GM12864 (cell line): ENCODE data around the gene TCF23.
"Not testable (repeated sequence)": the region's sequence is repeated elsewhere in the genome, so short reads cannot be mapped to it uniquely, and the experiment has no call there.

Experiments used
- DNase-seq: peaks from one replicate; pipeline ENCODE4 v3.0.0-alpha.2; 2011; ENCODE audit warnings: low read depth
- H3K4me3 ChIP-seq: 2 replicates; pipeline ENCODE4 v1.5.1; 2011; ENCODE audit warnings: mild to moderate bottlenecking, low read depth, low read length, control low read depth
- CTCF ChIP-seq: IDR thresholded peaks from 2 replicates; pipeline ENCODE4 v1.5.1; 2011; ENCODE audit warnings: low read depth, mild to moderate bottlenecking, moderate library complexity, low read length, control low read depth, inconsistent platforms; ENCODE audit errors: missing control alignments

The TCF23 gene

GRCh38 chr2:27115519-27115918 is 33.3 kb upstream of the TCF23 start:
- no peak for TF ChIP-seq CTCF
- no peak overlapping the region for H3K4me3 ChIP-seq
- no peak for DNase-seq

DNA sequence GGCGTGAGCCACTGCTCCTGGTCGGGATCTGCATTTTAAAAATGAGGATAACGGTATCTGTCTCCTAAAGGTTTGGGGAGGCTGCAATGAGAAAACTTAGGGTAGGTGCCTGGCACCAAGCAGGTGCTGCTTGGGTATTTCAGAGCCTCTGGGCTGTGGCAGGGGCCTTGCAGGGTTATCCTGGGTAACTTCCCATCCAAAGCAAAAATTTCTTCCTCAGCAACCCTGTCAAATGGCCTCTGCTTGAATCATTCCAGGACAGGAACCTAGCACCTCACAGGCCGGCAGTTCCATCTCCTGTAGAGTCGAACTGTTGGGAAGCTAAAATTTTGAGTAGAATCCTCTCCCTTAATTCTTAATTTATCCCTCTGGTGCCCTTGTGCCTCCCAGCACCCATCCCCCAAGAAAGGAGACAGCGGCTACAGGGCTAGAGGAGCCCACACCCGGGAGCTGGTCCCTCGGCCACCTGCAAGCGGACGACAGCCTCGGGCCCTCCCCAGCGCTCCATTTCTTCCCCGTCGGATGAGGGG is 30.7 kb upstream of the TCF23 start:
- H3K4me3 ChIP-seq, result peak overlapping the region; percentile 40; the same call in 1 of the 2 replicates
- no peak for TF ChIP-seq CTCF
- no peak for DNase-seq

DNA sequence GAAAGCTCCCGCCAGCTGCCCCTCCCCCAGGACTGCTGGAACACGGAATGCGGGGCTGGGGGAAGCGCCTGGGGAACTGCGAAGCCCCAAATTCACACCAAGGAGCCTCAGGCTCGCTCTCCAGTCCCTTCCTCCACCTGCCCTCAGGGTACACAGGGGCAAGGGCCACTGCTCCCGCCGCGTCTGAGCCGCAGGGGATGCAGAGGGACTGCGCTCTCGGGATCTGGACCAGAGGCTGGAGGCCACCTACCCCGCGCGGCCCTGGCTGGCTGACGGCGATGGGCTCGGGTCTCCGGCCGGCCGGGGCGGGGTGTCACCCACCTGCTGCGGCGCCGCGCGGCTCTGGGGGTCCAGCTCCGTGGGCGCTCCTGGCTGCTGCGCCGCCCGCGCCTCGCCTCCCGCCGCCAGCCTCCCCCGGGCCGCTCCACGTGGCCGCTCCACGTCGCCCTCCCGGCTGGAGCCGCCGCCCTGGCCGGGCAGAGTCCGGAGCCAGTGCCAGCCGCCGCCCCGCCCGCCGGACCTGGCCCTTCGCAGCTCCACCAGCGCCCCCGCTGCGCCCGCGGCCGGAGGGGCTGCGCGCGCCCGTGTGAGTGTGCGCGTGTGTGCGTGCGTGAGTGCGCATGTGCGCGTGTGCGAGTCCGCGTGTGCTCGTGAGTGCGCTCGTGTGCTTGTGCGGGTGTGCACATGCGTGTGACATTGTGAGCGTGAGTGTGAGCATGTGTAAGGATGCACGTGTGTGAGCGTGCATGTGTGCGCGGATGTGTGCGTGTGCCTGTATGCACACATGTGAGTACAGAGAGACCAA is 30.1 kb upstream of the TCF23 start, which contains the start of gene CGREF1:
TSS of gene CGREF1 (minus strand) at position 604 of the 805 bp plus-strand sequence. CDS start 14,762 bp downstream, outside the sequence.
- TF ChIP-seq CTCF, result no peak
- H3K4me3 ChIP-seq, result peak within 1 kb of the TSS; percentile 40
- DNase-seq, result no peak

DNA sequence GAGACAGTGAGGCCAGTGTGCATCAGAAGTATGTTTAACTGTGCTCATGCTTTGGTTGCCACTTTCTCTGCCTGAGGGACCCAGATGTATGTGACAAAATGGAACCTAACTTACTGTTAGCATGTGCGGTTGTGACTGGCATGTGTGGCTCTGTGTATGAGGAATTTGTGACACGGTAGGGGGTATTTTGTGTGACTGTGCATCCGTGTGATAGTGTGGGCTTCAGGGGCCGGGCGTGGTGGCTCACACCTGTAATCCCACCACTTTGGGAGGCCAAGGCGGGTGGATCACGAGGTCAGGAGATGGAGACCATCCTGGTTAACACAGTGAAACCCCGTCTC is 29.5 kb upstream of the TCF23 start:
- not testable (repeated sequence) for DNase-seq

GRCh38 chr2:27121906-27122305 is 26.9 kb upstream of the TCF23 start:
- no peak for DNase-seq
- H3K4me3 ChIP-seq, result no peak overlapping the region
- no peak for TF ChIP-seq CTCF

More for the DNA sequence above, 29.5 kb upstream of the TCF23 start:
- peak overlapping the region; percentile 40 for H3K4me3 ChIP-seq

GRCh38 chr2:27122791-27123190 is 26.0 kb upstream of the TCF23 start:
- TF ChIP-seq CTCF, result no peak
- DNase-seq, result no peak
- H3K4me3 ChIP-seq, result no peak overlapping the region

DNA sequence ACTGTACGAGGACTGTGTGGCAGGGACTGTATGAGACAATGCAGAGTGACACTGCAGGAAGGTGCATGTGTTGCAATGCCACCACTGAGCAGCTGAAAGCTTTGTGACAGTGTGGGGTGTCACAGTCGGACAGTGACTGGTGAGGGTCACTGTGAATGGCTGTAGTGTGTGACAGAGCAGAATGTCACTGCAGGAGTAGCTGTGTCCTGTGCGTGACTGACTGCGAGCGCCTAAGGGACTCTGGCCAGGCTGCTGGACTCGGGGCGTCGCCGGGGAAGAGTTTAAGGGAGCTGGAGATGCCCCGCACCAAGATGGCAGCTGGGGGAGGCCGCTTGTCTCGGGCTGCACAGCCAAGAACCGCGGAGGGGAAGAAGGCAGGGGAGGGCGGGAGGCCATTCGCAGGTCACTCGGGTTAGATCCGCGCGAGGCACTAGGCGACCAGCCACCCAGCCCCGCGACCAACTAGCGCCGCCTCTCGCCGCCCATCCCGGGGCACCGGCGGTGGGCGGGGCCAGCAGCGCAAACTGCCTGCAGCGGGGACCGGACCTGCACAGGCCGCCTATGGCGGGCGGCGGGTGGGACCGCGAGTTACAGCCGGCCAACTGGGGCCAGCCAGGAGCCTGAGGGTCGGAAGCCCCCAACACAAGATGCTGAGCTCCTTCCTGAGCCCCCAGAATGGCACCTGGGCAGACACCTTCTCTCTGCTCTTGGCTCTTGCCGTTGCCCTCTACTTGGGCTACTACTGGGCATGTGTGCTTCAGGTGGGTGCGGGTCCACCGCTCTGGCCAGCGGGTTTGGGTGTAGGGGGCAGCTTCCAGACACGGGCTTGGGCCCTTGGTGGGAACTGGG is 25.3 kb upstream of the TCF23 start, which contains the start of gene ABHD1:
TSS of gene ABHD1 (plus strand) at position 514 of the 849 bp plus-strand sequence. CDS start at position 648, 134 bp downstream.
- no peak for DNase-seq
- TF ChIP-seq CTCF, result no peak
- H3K4me3 ChIP-seq, result peak within 1 kb of the TSS; percentile 56
